Fibroblast of mammary gland (primary cell): ENCODE results near the gene EEF1AKMT2.
"Not testable (repeated sequence)": the region's sequence is repeated elsewhere in the genome, so short reads cannot be mapped to it uniquely, and the experiment has no call there.

Source experiments
- DNase-seq: peaks from one replicate; pipeline ENCODE4 v3.0.0-alpha.2; 2010; ENCODE audit warnings: low read depth
- H3K4me3 ChIP-seq: 2 replicates; pipeline ENCODE4 v1.5.1; 2011; ENCODE audit warnings: low read depth, mild to moderate bottlenecking, low read length, moderate library complexity; ENCODE audit not compliant: control insufficient read depth
- TF ChIP-seq, protein P1 (sequence below): conservative IDR thresholded peaks from 2 replicates; pipeline ENCODE4 v1.5.1; 2011; ENCODE audit warnings: low read depth, low read length, inconsistent platforms; ENCODE audit not compliant: control insufficient read depth, insufficient read depth

The EEF1AKMT2 gene

DNA sequence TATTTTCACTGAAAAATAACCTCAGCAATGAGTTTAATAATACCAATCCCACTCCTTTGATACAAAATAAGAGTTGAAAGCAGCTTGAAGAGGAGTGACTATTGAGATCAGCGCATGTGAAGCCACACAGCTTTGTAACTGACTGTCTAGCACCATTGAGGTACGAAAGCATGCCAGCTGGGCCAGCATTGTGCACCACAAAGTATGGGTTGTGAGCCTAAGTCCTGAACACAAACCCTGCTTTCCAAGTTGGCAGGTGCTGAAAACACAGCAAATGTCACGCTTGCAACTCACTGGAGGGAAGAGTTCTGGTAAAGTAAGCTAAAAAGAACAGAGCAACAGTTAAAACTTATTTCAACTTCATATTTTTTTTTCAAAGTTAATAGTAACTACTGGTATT lies 43.5 kb downstream of the EEF1AKMT2 start:
- DNase-seq, result no peak
- TF ChIP-seq, protein P1, sequence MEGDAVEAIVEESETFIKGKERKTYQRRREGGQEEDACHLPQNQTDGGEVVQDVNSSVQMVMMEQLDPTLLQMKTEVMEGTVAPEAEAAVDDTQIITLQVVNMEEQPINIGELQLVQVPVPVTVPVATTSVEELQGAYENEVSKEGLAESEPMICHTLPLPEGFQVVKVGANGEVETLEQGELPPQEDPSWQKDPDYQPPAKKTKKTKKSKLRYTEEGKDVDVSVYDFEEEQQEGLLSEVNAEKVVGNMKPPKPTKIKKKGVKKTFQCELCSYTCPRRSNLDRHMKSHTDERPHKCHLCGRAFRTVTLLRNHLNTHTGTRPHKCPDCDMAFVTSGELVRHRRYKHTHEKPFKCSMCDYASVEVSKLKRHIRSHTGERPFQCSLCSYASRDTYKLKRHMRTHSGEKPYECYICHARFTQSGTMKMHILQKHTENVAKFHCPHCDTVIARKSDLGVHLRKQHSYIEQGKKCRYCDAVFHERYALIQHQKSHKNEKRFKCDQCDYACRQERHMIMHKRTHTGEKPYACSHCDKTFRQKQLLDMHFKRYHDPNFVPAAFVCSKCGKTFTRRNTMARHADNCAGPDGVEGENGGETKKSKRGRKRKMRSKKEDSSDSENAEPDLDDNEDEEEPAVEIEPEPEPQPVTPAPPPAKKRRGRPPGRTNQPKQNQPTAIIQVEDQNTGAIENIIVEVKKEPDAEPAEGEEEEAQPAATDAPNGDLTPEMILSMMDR, result no peak
- no peak overlapping the region for H3K4me3 ChIP-seq

DNA sequence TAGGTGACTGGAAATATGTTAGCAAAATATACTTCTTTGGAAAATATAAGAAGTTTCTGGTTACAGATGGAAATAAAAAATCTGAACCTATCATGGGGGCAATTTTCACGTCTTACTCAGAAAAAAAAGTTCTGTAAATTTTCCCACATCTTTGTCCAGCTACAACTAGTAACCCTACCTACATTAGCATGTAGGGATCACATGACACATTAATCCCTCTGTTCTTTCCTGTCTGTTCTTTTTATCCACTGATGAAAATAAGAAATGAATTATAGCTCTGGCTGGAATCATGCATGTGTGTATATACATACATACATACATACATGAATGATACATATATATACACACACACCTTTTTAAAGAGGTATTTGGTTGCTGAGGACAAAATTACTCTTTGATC lies 43.9 kb downstream of the EEF1AKMT2 start:
- DNase-seq, result no peak
- TF ChIP-seq, protein P1, result no peak
- H3K4me3 ChIP-seq, result no peak overlapping the region

DNA sequence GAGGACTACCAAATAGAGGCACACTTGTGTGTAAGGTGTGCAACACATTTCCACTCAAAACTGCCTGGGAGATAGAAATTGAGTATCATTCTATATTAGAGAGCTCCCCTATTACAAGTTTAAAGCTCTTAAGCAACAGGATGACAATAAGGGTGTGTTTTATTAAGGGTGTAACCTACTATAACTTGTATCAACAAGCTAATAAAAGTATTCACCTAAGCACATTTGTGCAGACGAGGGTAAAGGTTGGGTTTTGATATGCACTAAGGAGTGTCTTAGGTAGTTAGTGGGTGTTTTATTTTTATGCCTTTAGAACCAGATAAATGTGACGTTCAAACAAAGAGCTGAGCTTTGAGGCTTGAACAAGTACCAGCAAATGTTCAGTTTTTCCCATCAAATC lies 44.7 kb downstream of the EEF1AKMT2 start:
- DNase-seq, result no peak
- H3K4me3 ChIP-seq, result no peak overlapping the region
- TF ChIP-seq, protein P1, result no peak

DNA sequence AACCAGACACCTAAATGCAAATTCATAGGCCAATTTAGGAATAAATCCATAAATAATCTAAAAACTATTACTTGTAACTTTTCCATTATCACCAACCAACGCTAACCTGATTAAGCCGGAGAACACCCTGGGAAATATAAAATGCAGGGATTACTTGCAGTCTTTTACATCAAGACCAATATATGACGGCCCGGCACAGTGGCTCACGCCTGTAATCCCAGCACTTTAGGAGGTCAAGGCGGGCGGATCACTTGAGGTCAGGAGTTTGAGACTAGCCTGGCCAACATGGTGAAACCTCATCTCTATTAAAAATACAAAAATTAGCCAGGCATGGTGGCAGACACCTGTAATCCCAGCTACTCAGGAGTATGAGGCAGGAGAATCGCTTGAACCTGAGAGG lies 45.2 kb downstream of the EEF1AKMT2 start:
- DNase-seq, result not testable (repeated sequence)

DNA sequence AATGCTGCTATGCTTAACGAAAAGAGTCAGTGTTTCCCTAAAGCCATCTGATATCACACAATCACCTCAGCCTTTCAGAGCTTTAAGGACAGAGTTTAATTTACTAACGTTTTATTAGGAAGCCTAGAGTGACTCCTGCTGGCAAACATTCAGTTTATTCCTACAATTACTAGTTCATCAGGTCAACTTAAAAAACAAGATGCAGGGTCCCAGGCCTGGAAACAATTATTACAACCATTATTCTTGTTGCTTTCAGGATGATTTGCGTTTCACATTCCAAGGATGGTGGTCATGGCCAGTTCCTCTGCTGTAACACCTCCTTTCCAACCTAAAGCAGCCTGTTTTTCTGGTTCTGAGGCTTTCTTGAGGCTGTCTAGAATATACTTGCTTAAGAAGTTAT lies 46.0 kb downstream of the EEF1AKMT2 start:
- TF ChIP-seq, protein P1, result peak; percentile 27
- DNase-seq, result peak; percentile 81
- no peak overlapping the region for H3K4me3 ChIP-seq

More for the DNA sequence above, 45.2 kb downstream of the EEF1AKMT2 start:
- H3K4me3 ChIP-seq, result not testable (repeated sequence)

DNA sequence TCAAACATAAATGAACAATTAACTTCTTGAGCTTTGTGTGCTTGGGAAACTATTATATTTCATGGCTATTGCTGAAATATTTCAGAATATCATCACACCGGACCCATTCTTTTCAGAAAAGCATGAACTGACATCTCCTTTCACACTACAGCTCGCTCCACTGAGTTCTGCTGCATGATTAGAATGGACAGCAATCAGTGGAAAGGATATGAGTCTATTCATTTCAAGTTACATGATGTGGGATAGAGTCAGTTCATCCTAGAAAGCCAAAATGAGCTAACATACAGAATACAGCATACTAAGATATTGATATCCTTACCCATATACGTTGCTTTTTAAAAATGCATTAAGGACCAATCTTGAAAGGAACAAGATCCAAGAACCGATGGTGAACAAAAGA lies 46.4 kb downstream of the EEF1AKMT2 start:
- TF ChIP-seq, protein P1, result no peak
- no peak for DNase-seq
- H3K4me3 ChIP-seq, result no peak overlapping the region

DNA sequence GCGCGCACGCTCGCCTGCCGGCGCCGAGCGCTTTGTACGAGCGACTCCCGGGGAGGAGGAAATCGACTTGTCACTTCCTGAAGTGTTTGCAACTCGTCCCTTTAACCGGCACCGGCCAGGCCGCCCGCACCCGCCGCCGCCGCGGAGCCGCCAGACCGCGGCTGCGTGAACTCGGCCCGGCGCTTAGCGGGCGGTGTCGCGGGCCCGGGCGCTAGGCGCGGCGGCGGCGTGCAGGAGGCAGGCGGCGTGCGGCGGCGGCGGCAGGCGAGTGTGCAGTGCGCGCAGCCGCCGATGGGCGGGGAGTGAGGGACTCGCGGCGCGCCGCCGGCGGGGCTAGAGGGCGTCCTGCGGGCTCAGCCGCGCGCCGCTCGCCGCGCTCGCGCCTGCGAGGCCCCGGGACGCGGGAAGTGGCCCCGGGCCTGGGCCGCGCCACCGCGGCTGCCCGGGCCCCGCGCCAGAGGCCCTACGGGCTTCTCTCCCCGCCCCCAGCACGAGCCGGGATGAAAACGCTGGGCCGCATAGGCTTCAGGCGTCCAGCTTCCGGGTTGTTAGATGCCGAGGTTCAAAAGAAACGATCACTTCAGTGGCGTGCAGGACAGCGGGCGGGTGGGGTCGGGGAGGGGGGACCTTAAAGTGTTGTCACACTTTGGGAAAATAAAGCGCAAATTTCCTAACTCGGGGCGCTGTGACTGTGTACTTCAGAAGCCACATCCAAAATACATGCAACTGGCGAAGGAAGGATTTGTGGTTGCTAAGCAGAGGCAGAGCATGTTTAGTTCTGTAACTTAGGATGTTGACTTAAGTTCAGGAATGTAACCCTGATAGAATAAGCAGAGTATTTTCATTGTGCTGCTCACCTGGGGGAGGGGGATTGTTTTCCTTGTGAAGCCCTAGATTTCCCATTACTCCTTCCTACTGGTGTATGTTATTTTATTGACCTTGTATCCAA lies 47.3 kb downstream of the EEF1AKMT2 start, which contains the start of gene FAM53B:
Gene FAM53B (minus strand): TSS at position 277 of the 949 bp plus-strand sequence. CDS start 37,665 bp downstream, outside the sequence.
- TF ChIP-seq, protein P1, result no peak
- peak within 1 kb of the TSS; percentile 69 for H3K4me3 ChIP-seq
- peak; percentile 66 for DNase-seq
